Activated naive CD4-positive, alpha-beta T cell (primary cell): ENCODE measurements around the gene WDHD1.
"Not testable (repeated sequence)": the region's sequence is repeated elsewhere in the genome, so short reads cannot be mapped to it uniquely, and the experiment has no call there.

Experiments used
- DNase-seq, 4 experiments: peaks; one replicate each; lab custom pipeline; 2025; lab: John Stamatoyannopoulos, UW

WDHD1 gene, protein sequence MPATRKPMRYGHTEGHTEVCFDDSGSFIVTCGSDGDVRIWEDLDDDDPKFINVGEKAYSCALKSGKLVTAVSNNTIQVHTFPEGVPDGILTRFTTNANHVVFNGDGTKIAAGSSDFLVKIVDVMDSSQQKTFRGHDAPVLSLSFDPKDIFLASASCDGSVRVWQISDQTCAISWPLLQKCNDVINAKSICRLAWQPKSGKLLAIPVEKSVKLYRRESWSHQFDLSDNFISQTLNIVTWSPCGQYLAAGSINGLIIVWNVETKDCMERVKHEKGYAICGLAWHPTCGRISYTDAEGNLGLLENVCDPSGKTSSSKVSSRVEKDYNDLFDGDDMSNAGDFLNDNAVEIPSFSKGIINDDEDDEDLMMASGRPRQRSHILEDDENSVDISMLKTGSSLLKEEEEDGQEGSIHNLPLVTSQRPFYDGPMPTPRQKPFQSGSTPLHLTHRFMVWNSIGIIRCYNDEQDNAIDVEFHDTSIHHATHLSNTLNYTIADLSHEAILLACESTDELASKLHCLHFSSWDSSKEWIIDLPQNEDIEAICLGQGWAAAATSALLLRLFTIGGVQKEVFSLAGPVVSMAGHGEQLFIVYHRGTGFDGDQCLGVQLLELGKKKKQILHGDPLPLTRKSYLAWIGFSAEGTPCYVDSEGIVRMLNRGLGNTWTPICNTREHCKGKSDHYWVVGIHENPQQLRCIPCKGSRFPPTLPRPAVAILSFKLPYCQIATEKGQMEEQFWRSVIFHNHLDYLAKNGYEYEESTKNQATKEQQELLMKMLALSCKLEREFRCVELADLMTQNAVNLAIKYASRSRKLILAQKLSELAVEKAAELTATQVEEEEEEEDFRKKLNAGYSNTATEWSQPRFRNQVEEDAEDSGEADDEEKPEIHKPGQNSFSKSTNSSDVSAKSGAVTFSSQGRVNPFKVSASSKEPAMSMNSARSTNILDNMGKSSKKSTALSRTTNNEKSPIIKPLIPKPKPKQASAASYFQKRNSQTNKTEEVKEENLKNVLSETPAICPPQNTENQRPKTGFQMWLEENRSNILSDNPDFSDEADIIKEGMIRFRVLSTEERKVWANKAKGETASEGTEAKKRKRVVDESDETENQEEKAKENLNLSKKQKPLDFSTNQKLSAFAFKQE

DNA sequence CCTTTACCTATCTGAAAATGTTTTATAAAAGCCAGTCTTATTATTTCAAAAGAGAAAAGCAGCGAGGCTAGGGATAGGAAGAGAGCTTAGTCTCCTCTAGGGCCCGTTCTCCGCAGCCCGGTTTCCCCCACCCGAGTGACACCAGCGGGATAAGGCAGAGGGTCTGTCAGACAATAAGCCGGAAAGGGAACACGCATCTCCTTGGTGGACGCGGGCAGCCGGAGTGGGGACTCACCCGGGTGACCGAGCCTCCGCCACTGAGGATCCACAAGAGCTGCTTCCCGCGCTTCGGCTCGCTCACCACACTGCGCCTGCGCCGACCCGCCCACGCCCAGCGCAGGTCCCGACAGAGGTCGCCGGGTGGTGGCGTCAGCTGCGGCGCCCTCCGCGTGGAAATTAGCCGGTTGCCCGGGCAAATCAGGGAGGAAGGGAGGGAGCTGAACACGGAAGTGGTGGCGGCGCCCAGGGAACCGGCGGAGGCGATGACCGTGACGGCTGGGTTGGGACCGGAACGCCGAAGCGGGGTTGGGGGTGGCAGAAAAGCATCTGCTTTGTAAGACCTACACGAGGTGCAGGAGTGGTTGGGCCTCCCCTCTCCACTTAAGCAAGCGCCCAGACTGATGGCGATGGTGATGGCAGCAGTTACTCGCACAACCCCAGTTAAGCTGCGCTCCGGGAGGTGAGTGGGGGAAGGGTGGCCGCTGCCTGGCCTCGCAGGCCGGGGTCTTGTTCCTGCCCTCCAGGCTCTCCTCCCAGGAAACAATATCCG, at the start of gene WDHD1, which contains the start of gene SOCS4:
TSS of gene WDHD1 (minus strand) at position 307 of the 769 bp plus-strand sequence. CDS start 312 bp downstream, outside the sequence.
TSS of gene SOCS4 (plus strand) at position 444 of the 769 bp plus-strand sequence. CDS start 15,806 bp downstream, outside the sequence.
- DNase-seq, result peak; percentile 85 to 96 (median 94)

DNA sequence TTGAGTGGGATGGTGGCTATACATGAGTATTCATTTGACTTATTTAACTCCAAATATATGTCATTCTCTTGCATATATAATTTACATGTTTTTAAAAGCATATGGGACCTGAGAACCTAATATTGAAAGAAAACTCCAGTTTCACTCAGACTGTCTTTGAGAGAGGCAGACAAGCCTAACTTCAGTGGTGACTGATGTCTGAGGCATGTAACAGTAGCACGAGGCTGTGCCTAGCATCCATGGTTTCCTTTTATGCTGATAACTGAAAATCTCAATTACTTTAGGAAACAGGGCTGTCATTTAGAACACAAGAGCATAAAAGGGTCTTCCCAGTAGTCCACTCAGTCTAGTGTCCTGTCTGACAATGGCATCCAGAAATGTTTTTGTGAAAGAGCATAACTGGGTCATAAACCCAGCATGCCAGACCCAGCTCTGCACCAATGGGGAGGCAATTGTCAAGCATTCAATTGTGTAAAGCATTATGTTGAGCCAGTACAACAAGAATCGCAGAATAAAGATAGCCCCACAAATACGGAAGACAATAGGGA, 48.8 kb upstream of the WDHD1 start:
- no peak for DNase-seq

DNA sequence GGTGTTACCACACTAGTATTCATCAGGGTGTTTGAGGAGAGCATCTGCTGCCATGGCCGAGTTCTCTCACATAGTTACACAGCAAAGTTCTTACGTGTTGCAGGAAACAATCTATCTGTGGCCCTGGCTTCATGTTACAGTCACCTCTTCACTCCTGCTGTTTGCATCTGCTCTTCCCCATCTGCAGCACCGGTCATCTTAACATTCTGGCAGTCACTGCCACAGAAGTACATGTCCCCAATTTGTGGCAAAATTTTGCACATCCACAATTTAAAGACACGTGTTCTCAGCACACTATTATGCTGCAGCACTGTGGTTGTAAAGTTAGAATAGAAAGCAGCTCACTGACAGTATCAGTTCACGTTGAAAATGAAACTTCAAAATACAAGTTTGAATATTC, 47.8 kb upstream of the WDHD1 start:
- DNase-seq, result no peak

DNA sequence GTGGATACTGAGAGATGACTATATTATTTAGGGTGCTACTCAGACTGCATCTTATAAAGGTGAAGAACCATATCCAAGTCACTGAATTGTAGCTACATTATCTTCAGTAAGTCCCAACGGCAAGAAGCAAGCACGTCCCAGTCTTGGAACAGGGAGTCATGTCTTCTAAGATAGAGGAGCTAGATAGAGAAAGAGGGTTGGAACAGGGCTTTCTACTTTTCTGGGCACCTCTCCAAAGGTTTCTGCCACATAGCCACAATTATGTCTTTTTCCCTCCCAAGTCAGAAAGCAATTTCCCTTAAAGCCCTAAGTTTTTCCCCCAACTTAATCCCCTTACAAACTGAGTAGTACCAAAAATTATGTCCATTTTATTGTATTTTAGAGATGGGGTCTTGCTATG, 47.0 kb upstream of the WDHD1 start:
- DNase-seq, result no peak

DNA sequence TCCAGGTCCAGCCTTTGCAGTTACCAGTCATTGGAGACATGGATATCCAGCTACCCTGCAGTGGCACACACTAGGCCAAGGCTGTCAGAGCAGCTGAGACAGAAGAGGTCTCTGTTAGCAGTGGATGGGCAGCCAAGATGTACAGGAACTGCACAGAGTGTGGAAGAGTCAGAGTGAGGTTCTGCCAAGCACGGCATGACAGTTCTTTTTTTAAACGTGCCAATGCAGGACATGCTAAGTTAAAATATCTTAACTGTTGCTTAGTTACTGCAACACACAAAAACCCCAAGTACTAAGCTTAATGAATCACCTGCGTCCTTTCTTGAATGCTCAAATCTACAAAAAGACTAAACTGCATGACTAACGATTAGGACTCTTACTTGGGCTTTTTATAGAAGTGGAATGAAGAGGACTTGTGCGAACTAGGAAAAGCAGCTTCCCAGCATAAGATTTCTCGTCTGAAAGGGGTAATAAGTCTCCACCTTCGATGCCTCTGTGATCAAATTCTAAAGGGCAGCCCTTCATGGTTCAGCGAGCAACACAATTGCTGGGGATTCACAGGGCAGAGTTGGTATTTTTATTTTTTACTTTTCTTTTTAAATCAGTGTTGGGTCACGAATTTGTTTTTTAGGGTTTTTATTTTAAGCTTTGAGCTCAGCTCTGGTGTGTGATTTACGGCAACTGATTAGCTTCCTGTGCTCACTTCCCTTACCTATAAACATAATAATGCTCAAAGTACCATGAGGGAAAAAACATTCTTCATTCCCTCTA, 45.2 kb upstream of the WDHD1 start:
- DNase-seq, result no peak

DNA sequence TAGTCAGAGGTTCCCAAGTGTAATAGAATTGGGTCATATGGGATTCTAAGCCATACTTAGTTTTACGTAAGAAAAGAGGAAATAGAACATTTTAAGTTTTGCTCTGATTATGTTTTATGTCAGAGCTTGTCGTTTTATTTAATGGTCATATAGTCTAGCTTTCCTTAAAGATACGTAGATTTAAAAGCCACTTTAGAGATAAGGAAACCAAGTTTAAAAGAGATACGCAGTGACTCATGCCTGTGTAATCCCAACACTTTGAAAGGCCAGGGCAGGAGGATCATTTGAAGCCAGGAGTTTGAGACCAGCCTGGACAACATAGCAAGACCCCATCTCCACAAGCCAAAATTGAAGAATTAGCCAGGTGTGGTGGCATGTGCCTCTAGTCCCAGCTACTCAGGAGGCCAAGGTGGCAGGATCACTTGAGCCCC, 44.1 kb upstream of the WDHD1 start:
- DNase-seq, result no peak

DNA sequence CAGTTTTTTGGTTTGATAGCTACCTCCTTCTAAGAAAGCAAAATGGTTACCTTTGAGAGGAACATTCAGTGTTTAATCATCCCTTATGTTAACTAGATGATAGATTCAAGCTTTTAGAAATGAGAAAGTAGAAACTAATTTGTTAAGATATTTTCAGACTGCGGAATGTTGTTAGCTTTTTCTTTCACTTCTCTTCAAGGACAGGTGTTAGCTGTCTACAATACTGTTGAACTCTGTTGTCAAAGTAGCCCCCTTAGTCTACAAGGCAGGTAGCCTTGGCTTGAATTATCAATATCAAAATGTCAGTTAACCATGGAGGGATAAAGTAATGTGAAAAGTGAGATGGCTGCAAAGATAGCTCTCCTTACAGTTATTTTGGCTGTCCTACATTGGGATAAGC, 39.3 kb upstream of the WDHD1 start:
- no peak for DNase-seq

DNA sequence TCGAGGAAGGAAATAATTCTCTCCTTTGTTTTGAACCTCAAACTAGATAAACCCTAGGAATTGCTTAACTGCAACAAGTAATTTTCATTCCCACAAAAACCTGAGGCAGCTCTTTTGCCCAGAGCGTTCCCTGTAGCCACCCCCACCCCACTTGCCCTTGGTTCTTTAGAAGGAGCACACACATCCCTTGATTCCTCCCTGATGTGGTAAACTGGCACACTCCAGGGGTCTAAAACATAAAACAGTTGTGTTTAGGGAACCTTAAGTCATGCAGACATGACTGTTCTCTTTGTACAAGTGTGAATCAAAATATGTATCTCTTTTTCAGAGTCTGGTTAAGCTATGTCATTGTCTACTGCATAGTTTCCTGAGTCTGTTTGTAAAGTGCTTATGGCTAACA, 38.5 kb upstream of the WDHD1 start:
- no peak for DNase-seq

DNA sequence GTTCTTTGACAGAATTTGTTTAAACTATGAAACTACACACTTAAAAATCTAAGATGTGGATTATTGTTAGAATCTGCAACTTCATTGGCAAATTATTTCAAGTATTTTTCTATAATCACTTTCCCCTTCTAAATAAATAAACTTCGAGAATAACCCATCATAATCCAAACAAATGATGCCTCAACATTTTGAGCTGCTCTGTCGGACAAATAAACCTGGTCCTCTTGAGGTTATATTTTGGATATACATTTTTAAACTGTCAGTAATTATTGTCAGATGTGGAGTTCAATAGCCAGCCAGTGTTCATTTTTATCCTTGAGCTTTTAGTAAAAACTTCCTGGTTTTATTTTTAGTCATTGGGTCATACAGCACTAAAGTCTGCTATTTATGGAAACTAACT, 38.0 kb upstream of the WDHD1 start:
- DNase-seq, result not testable (repeated sequence)

DNA sequence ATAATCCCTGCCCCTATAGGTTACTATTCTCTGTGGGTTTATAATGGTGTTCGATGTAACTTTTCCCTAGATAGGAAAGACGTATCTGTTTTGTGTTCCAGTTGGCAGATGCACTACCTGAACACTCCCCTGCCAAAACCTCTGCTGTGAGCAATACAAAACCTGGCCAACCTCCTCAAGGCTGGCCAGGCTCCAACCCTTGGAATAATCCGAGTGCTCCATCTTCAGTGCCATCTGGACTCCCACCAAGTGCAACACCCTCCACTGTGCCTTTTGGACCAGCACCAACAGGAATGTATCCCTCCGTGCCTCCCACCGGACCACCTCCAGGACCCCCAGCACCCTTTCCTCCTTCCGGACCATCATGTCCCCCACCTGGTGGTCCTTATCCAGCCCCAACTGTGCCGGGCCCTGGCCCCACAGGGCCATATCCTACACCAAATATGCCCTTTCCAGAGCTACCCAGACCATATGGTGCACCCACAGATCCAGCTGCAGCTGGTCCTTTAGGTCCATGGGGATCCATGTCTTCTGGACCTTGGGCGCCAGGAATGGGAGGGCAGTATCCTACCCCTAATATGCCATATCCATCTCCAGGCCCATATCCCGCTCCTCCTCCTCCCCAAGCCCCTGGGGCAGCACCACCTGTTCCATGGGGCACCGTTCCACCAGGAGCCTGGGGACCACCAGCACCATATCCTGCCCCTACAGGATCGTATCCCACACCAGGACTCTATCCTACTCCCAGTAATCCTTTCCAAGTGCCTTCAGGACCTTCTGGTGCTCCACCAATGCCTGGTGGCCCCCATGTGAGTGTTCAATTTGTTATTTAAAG, 35.8 kb upstream of the WDHD1 start:
- no peak for DNase-seq

DNA sequence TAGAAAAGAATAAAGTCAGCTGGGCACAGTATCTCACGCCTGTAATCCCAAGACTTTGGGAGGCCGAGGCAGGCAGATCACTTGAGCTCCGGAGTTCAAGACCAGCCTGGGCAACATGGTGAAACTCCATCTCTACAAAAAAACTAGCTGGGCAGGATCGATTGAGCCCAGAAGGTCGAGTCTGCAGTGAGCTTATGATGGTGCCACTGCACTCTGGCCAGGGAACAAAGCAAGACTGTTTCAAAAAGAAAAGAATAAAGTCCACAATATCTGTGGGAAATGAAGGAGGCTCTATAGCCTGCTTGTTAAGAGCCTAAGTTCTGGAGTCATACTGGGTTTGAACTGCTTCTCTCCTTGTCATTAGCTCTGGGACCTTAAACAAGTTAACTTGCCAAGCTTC, 32.4 kb upstream of the WDHD1 start:
- DNase-seq, result no peak

DNA sequence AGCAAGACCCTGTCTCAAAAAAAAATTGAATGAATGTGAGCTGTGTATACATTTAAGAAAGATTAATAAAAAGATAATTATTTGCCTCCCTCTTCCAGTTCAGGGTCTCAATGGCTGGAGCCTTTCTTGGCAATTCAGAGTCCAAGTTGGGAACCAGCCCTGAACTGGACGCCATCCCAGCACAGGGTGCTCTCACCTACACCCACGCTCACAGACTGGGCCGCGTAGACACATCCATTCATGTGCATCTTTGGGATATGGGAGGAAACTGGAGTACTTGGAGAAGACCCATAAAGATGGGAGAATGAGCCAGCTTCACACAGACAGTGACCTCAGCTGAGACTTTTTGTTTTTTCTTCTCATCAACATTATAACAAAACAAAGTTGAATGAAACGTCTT, 31.0 kb upstream of the WDHD1 start:
- no peak for DNase-seq

DNA sequence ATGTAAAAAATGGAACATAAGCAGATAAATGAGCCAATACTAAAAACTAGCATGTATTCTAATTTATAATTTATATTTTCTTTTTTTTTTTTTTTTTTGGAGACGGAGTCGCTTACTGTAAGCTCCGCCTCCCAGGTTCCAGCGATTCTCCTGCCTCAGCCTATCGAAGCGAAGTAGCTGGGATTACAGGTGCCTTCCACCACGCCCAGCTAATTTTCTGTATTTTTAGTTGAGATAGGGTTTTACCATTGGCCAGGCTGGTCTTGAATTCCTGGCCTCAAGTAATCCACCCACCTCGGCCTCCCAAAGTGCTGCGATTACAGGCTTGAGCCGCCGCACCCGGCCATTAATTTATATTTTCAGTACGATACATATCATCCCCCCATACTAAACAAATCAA, 27.2 kb upstream of the WDHD1 start:
- no peak for DNase-seq

DNA sequence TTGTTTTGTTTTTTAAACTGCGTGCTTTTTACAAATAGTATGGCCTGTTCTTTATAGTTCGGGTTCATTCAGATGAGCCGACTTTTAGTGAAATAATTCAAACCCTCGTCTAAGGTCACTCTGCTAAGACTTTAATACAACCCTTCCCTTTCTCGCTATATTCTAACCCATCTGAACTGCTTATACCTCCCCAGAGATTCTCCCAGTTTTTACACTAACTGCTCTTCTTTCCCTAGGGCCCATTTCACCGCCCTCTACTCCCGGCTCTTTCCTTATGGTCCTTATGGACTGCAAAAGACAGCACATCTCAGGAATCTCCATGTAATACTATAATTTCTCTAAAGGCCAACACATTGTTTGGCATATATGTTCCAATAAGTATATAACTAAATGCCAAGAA, 26.6 kb upstream of the WDHD1 start:
- no peak for DNase-seq

DNA sequence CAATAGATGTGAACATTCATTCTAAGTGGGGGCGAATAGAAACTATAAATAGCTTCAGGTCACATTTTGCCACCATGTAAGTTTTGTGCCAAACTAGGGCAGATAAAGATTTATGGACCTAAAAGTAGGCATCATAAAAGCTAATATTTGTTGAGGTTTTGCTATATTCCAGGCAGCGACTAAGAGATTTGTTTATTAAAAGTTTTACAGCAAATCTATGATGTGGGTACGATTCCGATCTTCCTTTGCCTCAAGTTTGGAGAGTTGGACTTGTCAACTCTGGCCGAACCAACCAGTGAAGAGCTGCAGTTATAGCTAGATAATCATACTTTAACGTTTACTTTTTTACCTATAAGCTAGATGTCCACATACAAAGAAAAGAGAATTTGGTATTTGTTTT, 26.1 kb upstream of the WDHD1 start:
- DNase-seq, result no peak

DNA sequence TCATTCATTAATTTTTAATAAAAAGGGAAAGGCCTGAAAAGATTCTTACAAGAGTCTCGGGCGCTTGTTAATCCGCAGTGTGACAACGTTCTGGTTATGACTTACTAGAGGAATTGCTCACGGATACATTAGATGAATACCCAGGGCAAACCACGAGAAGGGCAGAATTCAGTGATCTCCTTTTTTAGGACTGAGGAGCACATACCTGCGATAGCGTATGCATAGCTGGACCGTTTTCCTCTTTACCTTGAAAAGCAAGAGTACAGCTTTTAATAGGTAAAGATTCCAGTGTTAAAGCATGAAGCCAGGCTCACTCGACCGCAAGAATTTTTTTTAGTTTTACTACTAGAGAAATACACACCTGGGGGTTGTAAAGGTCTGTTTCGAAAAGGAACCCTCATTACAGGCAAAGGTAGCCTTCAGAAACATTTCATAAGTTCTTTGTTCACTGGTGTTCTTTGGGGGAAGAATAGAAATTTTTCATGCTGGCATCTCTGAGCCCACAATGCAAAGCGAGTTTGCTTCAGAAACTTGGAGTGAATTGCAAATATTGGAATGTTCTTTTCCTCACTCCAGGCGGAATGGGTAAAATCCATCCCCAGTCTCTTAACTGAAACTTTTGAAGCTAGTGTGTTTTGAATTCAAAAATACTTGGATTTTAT, 25.5 kb upstream of the WDHD1 start:
- DNase-seq, result no peak

DNA sequence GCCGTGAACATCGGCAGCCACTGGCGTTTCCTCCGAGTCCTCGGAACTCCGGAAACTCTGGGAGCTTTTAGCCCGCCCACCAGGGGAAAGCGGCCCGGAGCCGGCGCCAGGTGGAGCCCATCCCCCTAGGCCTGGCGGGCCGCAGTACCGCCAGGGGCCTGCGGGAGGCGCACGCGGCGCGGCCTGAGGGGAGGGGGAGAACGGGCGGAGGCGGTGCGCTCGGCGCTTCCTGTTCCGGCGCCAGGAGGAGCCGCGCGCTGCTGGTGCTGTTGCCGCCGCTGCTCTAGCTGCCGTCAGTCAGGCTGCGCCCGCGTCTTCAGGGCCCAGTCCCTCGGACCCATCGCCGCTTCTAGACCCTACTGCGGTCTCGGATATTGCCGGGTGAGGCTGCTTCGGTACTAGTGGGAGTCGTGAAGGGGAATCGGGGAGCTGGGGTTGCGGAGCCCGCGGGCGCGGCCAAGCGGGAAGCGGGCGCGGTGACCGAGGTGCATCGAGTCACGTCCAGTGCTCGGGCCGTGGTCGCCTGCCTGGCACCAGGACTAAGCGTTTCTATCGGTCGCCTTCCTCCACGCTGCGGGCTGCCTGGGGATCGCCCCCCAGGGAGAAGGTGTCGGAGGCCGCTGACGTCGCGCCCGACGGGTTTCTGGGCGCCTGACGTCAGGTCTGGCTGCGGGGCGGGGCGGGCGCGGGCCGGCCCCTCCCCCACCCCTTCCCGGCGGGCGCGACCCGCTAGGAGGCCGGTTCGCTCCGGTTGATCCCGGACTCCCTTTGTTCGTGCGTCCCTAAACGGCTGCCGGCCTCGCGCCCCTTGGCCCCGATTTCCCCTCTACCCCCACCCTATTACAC, 24.7 kb upstream of the WDHD1 start, which contains the start of gene MAPK1IP1L:
TSS of gene MAPK1IP1L (plus strand) at position 225 of the 846 bp plus-strand sequence. CDS start 10,037 bp downstream, outside the sequence.
- peak; percentile 85 to 91 (median 87) for DNase-seq

DNA sequence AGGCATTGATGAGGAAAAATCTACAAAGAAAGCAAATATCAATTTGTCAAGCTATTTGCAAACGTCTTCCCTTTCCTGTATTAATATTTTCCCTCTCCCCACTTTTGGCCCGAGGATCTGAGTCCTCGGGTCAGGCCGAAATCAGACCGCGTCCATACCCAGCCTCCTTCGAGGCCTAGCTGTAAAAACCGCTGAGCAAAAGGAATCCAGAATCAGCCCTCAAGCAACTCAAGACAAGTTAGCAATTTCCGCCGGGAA, 24.2 kb upstream of the WDHD1 start:
- DNase-seq, result no peak
